ENCODE results near the gene PDCD6IP. TPM values are rescaled to one million over a fixed set of nuclear protein-coding genes. Genes with fewer than 3 reads are reported as not detected.

The PDCD6IP gene
- total and polyA plus RNA-seq, 12 donors, result 38.2 to 246 (median 116) TPM

GRCh38 chr3:33914212-33914611, 115.8 kb downstream of the PDCD6IP start:
- WGBS, 4 donors, result 51 to 72% (median 64%) methylated on average over 2 of the region's 2 CpGs
- Histone ChIP-seq H3K9me3 (replicated peaks in 1 of 3) (no peaks in the 10 kb centered on the region), H3K36me3 (replicated peaks in 1 of 2) (no peaks in the 10 kb centered on the region), H3K27me3 (no peaks in the 10 kb centered on the region), H3K27ac (no peak overlapping the region), H3K4me3 (no peak overlapping the region), H3K4me1 (replicated peaks in 1 of 2) (no peaks in the 10 kb centered on the region)
- DNase-seq, result no peak
- no peak for TF ChIP-seq POLR2A (IDR thresholded peaks at IDR 0.05)
- no peak for TF ChIP-seq CTCF (IDR thresholded peaks at IDR 0.05)
- intact Hi-C loops (cut with DNase I), result no loop called here

DNA sequence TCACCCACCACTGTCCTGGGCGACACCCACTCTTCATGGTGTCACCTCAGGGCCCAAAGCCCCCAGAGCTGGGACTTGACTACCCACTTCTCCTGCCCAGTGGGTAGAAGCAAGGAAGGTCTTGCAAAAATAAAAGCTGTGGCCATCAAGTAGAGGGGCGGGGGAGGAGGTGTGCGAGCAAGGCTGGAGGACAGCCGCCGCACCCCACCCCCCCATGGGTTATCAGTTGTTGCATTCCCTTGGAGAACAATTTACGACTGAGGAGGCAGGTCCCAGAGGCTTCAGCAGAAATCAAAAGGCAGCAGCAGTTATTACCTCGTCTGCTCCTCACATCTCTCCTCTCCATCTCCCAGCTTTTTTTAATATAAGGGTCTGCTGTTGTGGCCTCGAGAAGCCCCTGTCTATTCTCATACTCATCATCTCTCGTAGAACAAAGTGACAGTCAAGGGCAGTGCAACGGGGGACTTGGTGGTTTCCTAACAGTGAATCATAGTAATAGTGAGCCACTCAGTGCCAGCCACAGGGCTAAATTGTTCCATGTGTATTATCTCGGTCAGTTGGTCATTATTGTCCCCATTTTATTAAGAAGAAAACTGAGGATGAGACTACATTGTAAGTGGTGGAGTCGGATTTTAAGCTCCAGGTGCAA, 116.4 kb downstream of the PDCD6IP start:
- intact Hi-C loops (cut with DNase I), result no loop called here
- 49 to 59% (median 57%) methylated on average over 12 of the region's 12 CpGs for WGBS, 4 donors
- Histone ChIP-seq H3K4me1 (replicated peaks in 1 of 2) (no peaks in the 10 kb centered on the region), H3K9me3 (replicated peaks in 1 of 3) (no peaks in the 10 kb centered on the region), H3K4me3 (no peak overlapping the region), H3K36me3 (replicated peaks in 1 of 2) (no peaks in the 10 kb centered on the region), H3K27ac (no peak overlapping the region), H3K27me3 (no peaks in the 10 kb centered on the region)
- no peak for DNase-seq
- TF ChIP-seq CTCF (IDR thresholded peaks at IDR 0.05) (no peak), POLR2A (IDR thresholded peaks at IDR 0.05) (no peak)

DNA sequence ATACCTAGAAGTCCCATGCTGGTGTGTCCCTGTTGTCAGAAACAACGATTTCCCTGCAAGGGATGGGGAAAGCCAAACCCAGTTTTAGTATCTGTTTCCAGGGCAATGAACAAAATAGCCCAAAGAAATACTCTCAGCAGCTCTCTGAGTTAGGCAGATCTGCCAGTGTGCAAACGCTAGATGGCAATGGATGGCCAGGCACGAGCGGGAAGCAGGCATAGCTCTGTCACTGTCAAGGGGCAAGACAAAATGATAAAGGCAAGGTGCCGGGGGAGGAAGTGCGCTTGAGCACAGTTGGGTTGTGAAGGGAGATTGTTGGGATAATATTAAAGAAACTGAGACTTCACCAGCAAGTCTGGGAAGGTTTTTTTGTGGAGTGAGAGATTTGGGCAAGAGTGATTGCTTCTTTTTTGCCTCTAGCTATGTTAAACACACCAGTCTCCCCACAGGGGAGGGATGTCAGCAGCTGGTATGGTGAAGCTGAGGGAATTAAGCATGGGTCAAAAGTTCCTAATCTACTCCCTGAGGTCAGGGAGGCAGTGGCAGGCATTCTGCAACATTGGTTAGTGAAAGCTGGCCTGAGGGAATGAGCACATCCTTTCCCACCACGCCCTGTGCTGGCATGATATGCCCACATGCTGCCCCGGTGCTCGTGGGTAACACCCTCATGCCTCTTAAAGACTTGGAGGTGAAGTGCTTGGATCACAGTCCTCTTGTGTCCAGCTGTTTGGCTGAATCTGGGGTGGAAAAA, 117.5 kb downstream of the PDCD6IP start:
- intact Hi-C loops (cut with DNase I), result no loop called here
- no peak for TF ChIP-seq POLR2A (IDR thresholded peaks at IDR 0.05)
- peak in 3 of 6 experiments; percentile 5 to 40 (median 26) for TF ChIP-seq CTCF (IDR thresholded peaks at IDR 0.05)

GRCh38 chr3:33918126-33918756, 119.8 kb downstream of the PDCD6IP start:
- Histone ChIP-seq H3K27me3 (no peaks in the 10 kb centered on the region), H3K36me3 (replicated peaks in 1 of 2) (no peaks in the 10 kb centered on the region), H3K27ac (no peak overlapping the region), H3K4me1 (replicated peaks in 1 of 2) (no peaks in the 10 kb centered on the region), H3K9me3 (replicated peaks in 1 of 3) (no peaks in the 10 kb centered on the region), H3K4me3 (no peak overlapping the region)
- 67 to 84% (median 80%) methylated on average over 4 of the region's 4 CpGs for WGBS, 4 donors
- intact Hi-C loops (cut with DNase I), result no loop called here
- DNase-seq, result no peak
- no peak for TF ChIP-seq CTCF (IDR thresholded peaks at IDR 0.05)
- no peak for TF ChIP-seq POLR2A (IDR thresholded peaks at IDR 0.05)

More for the DNA sequence above, 117.5 kb downstream of the PDCD6IP start:
- Histone ChIP-seq H3K9me3 (replicated peaks in 1 of 3) (no peaks in the 10 kb centered on the region), H3K4me3 (no peak overlapping the region), H3K4me1 (replicated peaks in 1 of 2) (no peaks in the 10 kb centered on the region), H3K27me3 (no peaks in the 10 kb centered on the region), H3K27ac (no peak overlapping the region), H3K36me3 (replicated peaks in 1 of 2) (no peaks in the 10 kb centered on the region)
- DNase-seq, result peak in 4 of 7 donors; percentile 8 to 70 (median 14)
- 40 to 52% (median 47%) methylated on average over 8 to 9 of the region's 9 CpGs for WGBS, 4 donors

All from adrenal gland (tissue), 12 donors.